ENCODE results near the gene LEMD3.

GRCh38 chr12:65296508-65297265 is 127.3 kb downstream of the LEMD3 start:
- TF ChIP-seq CTCF (IDR thresholded peaks at IDR 0.05; ENCODE audit: low read depth, low read length, poor library complexity, severe bottlenecking) (no peak), EZH2phosphoT487 (IDR thresholded peaks at IDR 0.05; ENCODE audit: borderline replicate concordance, low read length) (no peak)

Measured in DOHH2 (cell line).